Mesodermal cell (in vitro differentiated cells): ENCODE results near the gene UCN2.
"Not testable (repeated sequence)": the region's sequence is repeated elsewhere in the genome, so short reads cannot be mapped to it uniquely, and the experiment has no call there.

Source experiments
- H3K27ac ChIP-seq: 2 replicates; pipeline ENCODE4 v1.7.0; 2013; ENCODE audit warnings: mild to moderate bottlenecking, low read depth, low read length, moderate library complexity; ENCODE audit not compliant: severe bottlenecking
- H3K36me3 ChIP-seq: 2 replicates; pipeline ENCODE4 v1.7.1; 2013; ENCODE audit warnings: mild to moderate bottlenecking, low read length, moderate library complexity; ENCODE audit not compliant: control insufficient read depth, insufficient read depth
- H3K4me1 ChIP-seq: one replicate; pipeline ENCODE4 v1.7.1; 2013; ENCODE audit warnings: mild to moderate bottlenecking, low read length; ENCODE audit not compliant: insufficient read depth, control insufficient read depth, poor library complexity, severe bottlenecking
- H3K4me3 ChIP-seq: 2 replicates; pipeline ENCODE4 v1.7.0; 2013; ENCODE audit warnings: low read length, control low read depth, mild to moderate bottlenecking; ENCODE audit not compliant: insufficient read depth, poor library complexity, severe bottlenecking; ENCODE audit errors: extremely low read depth
- H3K9me3 ChIP-seq: 2 replicates; pipeline ENCODE4 v1.7.1; 2013; ENCODE audit warnings: mild to moderate bottlenecking, low read length, moderate library complexity; ENCODE audit not compliant: control insufficient read depth
- WGBS, 2 experiments: methylation state at CpG; one replicate each; pipeline ENCODE4 v1.1.5; 2013; ENCODE audit warnings: missing lambda C conversion rate in 2 of 2; ENCODE audit not compliant: insufficient coverage in 2 of 2; 5-methylcytosine and 5-hydroxymethylcytosine counted together

The UCN2 gene

DNA sequence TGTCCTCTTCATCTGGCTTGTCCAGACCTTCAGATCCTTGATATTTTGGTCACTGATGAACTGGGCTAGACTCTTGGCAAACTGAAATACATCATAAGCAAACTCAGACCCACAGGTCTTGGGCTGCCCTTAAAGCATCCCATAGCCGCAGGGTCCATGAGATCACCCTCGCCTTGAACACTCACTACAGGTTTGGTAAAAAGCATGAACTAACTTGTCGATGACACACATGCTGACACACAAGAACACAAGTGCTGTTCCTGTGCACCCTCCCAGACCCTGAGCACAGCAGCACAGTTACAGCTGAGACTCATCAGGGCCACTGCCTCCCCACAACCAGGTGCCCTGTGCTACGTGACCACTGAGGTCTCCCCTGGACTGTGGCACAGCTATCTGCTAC is 28.0 kb downstream of the UCN2 start:
- Histone ChIP-seq H3K4me1 (no peaks in the 10 kb centered on the region), H3K36me3 (peaks cover 81% of the 10 kb centered on the region), H3K9me3 (no peaks in the 10 kb centered on the region), H3K4me3 (no peak overlapping the region), H3K27ac (no peak overlapping the region)
- 96 to 100% methylated on average over 4 of the region's 4 CpGs for WGBS, 2 experiments

GRCh38 chr3:48532977-48533337 is 30.6 kb downstream of the UCN2 start:
- Histone ChIP-seq H3K27ac (no peak overlapping the region), H3K4me3 (no peak overlapping the region), H3K9me3 (no peaks in the 10 kb centered on the region), H3K36me3 (peaks cover 78% of the 10 kb centered on the region), H3K4me1 (no peaks in the 10 kb centered on the region)
- WGBS, 2 experiments: no CpG with 5 or more reads among the region's 2 CpGs

DNA sequence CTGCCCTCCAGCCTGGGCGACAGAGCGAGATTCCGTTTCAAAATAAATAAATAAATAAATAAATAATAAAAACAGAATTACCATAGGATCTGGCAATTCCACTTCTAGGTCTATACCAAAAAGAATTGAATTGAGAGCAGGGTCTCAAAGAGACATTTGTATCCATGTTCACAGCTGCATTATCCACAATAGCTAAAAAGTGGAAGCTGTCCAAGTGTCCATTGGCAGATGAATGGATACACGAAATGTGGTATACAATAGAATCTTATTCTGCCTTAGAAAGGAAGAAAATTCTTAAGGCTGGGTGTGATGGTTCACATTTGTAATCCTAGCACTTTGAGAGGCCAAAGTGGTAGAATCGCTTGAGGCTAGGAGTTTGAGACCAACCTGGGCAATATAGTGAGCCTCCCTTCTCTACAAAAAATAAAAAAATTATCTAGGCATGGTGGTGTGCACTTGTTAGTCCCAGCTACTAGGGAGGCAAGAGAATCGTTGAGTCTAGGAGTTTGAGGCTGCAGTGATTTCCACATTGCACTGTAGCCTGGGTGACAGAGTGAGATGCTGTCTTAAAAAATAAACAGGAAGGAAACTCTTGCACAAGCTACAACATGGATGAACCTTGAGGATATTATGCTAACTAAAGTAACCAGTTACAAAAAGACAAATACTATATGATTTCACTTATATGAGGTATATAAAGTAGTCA is 31.2 kb downstream of the UCN2 start:
- no peak overlapping the region for H3K4me3 ChIP-seq
- H3K9me3 ChIP-seq: no peaks in the 10 kb centered on the region
- 80 to 92% methylated on average over 1 to 2 of the region's 6 CpGs for WGBS, 2 experiments
- no peak overlapping the region for H3K27ac ChIP-seq
- no peaks in the 10 kb centered on the region for H3K4me1 ChIP-seq
- peaks cover 77% of the 10 kb centered on the region for H3K36me3 ChIP-seq

- not testable (repeated sequence) for H3K4me3 ChIP-seq, H3K4me1 ChIP-seq, H3K27ac ChIP-seq, H3K9me3 ChIP-seq
- 97% methylated on average over 3 of the region's 4 CpGs; no CpG with 5 or more reads in 1 of the 2 experiments for WGBS, 2 experiments
- peaks cover 65% of the 10 kb centered on the region for H3K36me3 ChIP-seq
Measured at GRCh38 chr3:48530701-48531100, 32.9 kb downstream of the UCN2 start.

DNA sequence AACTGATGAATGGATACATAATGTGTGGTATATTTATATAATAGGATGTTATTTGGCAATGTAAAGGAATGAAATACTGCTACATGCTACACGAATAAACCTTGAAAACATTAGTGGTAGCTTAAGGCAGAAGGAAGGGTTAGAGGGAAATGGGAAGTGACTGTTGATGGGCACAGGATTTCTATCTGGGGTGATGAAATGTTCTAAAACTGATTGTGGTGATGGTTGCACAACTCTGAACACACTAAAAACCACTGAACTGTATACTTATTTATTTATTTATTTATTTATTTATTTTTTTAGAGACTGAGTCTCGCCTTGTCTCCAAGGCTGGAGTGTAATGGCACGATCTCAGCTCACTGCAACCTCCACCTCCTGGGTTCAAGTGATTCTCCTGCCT is 34.8 kb downstream of the UCN2 start:
- Histone ChIP-seq H3K27ac (no peak overlapping the region), H3K36me3 (peaks cover 52% of the 10 kb centered on the region), H3K4me1 (no peaks in the 10 kb centered on the region), H3K4me3 (no peak overlapping the region), H3K9me3 (no peaks in the 10 kb centered on the region)
- 92 to 100% methylated on average over 1 to 3 of the region's 3 CpGs for WGBS, 2 experiments

- 93 to 96% methylated on average over 7 to 9 of the region's 9 CpGs for WGBS, 2 experiments
- Histone ChIP-seq H3K36me3 (peaks cover 45% of the 10 kb centered on the region), H3K4me3 (no peak overlapping the region), H3K4me1 (no peaks in the 10 kb centered on the region), H3K9me3 (no peaks in the 10 kb centered on the region), H3K27ac (no peak overlapping the region)
Measured at GRCh38 chr3:48528048-48528447, 35.5 kb downstream of the UCN2 start.

GRCh38 chr3:48524970-48525369 is 38.6 kb downstream of the UCN2 start:
- Histone ChIP-seq H3K36me3 (peaks cover 26% of the 10 kb centered on the region), H3K27ac (no peak overlapping the region), H3K4me3 (no peak overlapping the region), H3K9me3 (no peaks in the 10 kb centered on the region), H3K4me1 (no peaks in the 10 kb centered on the region)
- WGBS, 2 experiments: 85 to 98% methylated on average over 5 to 8 of the region's 9 CpGs

- Histone ChIP-seq H3K4me1 (no peaks in the 10 kb centered on the region), H3K4me3 (no peak overlapping the region), H3K36me3 (peaks cover 5% of the 10 kb centered on the region), H3K9me3 (no peaks in the 10 kb centered on the region), H3K27ac (no peak overlapping the region)
- 92 to 97% methylated on average over 3 to 6 of the region's 6 CpGs for WGBS, 2 experiments
Measured at GRCh38 chr3:48521635-48522034, 41.9 kb downstream of the UCN2 start.

GRCh38 chr3:48519277-48519643 is 44.3 kb downstream of the UCN2 start:
- H3K4me3 ChIP-seq: no peak overlapping the region
- no peaks in the 10 kb centered on the region for H3K9me3 ChIP-seq
- H3K4me1 ChIP-seq: no peaks in the 10 kb centered on the region
- 96 to 100% methylated on average over 5 to 9 of the region's 9 CpGs for WGBS, 2 experiments
- H3K27ac ChIP-seq: no peak overlapping the region
- peaks cover 5% of the 10 kb centered on the region for H3K36me3 ChIP-seq

DNA sequence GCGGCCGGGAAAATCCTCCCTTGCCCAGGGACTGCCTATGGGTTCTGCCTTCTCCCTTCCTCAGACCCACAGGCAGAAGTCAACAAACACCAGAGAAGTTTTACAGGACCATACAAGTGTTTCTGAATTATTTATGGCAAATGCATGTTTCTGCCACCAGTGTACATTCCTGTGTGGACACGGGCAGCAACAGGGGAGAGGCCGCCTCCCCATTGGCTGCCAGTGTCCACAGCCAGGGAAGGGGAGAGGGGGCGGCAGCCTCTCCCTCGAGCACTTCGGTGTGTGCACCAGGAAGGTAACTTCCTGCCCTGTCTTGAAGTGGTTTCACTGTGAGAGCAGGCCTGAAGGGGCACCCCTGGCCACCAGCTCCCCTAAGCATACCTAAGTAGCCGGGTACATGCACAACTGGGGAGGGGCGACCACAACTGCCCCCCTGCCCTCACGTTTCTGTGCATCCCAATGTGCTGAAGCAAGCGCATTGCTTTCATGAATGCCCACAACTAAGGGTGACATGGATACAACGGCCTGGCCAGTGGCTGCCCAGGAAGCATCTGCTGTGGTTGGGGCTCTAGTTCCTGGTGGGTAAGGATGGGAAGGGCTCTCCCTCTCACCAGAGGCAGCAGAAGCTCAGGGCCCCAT is 44.8 kb downstream of the UCN2 start:
- 84 to 88% methylated on average over 9 to 10 of the region's 12 CpGs for WGBS, 2 experiments
- Histone ChIP-seq H3K27ac (no peak overlapping the region), H3K4me1 (no peaks in the 10 kb centered on the region), H3K4me3 (no peak overlapping the region), H3K36me3 (peaks cover 5% of the 10 kb centered on the region), H3K9me3 (no peaks in the 10 kb centered on the region)

GRCh38 chr3:48518069-48518468 is 45.5 kb downstream of the UCN2 start:
- H3K4me1 ChIP-seq: no peaks in the 10 kb centered on the region
- H3K27ac ChIP-seq: no peak overlapping the region
- no peaks in the 10 kb centered on the region for H3K9me3 ChIP-seq
- H3K36me3 ChIP-seq: peaks cover 5% of the 10 kb centered on the region
- WGBS, 2 experiments: 96 to 97% methylated on average over 5 to 6 of the region's 6 CpGs
- H3K4me3 ChIP-seq: no peak overlapping the region
